Mammary epithelial cell (primary cell): ENCODE measurements around the gene LRP11.

Experiments used
- EZH2 ChIP-seq: IDR thresholded peaks from 2 replicates; pipeline ENCODE4 v1.6.1; 2012; ENCODE audit warnings: low read length, inconsistent platforms, borderline replicate concordance
- TF ChIP-seq, protein P1 (sequence below), 2 donors: IDR thresholded peaks in 1 of 2; conservative IDR thresholded peaks in 1 of 2; 2 replicates each; pipeline ENCODE4 v1.5.1; 2011 to 2012; ENCODE audit warnings: inconsistent platforms in 2 of 2, low read length in 2 of 2, mild to moderate bottlenecking in 2 of 2, control low read depth in 1 of 2, low read depth in 1 of 2; ENCODE audit not compliant: insufficient read depth in 1 of 2; ENCODE audit errors: extremely low read depth in 1 of 2

DNA sequence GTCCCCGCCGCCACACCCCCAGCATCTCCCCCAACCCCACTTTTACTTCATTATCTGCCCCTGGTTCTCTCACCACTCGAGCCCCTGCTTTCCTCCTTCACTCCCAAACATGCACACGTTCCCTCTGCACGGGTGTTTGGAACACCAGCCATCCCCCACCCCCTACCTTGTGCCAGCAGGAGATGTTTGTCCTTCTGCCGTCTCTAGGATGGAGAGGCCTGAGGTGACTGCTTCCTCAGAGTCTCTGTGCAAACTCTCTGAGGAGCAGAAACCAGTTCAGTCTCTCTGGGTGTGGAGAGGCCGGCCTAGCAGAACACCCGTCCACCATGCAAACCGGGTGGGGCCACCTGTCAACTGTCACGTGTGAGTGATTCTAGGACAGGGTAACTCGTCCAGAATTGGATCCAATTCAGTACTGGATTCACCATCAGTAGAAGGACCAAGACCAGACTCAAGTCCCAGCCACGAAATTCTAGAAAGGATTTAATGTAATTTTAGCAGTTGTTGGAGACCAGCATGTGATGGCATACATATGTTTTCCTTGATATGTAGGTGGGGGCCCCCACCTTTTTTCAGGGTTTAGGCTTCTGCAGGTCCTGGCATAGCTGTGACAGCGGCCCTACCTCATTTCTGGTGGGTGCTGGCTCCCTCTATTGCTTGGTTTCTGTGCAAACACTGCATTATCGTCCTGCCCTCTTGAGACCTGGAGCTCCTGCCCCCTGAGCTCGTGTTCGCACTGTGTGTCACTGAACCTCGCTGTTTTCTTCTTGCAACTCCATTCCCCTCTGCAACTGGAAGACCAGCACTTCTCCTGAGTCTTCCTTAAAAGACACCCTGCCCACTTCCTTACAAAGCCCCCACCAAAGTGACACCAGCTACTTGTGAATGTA, 33.9 kb upstream of the LRP11 start, which contains the start of gene RAET1E:
- TF ChIP-seq, protein P1, sequence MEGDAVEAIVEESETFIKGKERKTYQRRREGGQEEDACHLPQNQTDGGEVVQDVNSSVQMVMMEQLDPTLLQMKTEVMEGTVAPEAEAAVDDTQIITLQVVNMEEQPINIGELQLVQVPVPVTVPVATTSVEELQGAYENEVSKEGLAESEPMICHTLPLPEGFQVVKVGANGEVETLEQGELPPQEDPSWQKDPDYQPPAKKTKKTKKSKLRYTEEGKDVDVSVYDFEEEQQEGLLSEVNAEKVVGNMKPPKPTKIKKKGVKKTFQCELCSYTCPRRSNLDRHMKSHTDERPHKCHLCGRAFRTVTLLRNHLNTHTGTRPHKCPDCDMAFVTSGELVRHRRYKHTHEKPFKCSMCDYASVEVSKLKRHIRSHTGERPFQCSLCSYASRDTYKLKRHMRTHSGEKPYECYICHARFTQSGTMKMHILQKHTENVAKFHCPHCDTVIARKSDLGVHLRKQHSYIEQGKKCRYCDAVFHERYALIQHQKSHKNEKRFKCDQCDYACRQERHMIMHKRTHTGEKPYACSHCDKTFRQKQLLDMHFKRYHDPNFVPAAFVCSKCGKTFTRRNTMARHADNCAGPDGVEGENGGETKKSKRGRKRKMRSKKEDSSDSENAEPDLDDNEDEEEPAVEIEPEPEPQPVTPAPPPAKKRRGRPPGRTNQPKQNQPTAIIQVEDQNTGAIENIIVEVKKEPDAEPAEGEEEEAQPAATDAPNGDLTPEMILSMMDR (conservative IDR thresholded peaks at IDR 0.05 in 1 of 2, IDR thresholded peaks at IDR 0.05 in 1 of 2; ENCODE audit: extremely low read depth in 1 of 2, insufficient read depth in 1 of 2, low read depth in 1 of 2, low read length in 2 of 2) = peak in 1 of 2 donors; percentile 14
- TF ChIP-seq EZH2 = no peak
